OCI-LY1 (cell line): Measurements from ENCODE around the gene KLHL40.

Experiments used
- EZH2 ChIP-seq: fragments of 200-600 bp; sonication (generic), shearing (Covaris generic); IDR thresholded peaks from 2 replicates; pipeline ENCODE4 v1.8.0; 2017; ENCODE audit warnings: borderline replicate concordance, mixed run types, mild to moderate bottlenecking, antibody characterized with exemption, low read length, moderate library complexity, mixed read lengths
- TF ChIP-seq, protein P1 (sequence below): fragments of 200-600 bp; sonication (generic), shearing (Covaris generic); IDR thresholded peaks from 2 replicates; pipeline ENCODE4 v1.5.1; 2017; ENCODE audit warnings: mild to moderate bottlenecking, antibody characterized with exemption, low read length, moderate library complexity, mixed read lengths

GRCh38 chr3:42712688-42713372, 27.5 kb downstream of the KLHL40 start:
- TF ChIP-seq, protein P1, sequence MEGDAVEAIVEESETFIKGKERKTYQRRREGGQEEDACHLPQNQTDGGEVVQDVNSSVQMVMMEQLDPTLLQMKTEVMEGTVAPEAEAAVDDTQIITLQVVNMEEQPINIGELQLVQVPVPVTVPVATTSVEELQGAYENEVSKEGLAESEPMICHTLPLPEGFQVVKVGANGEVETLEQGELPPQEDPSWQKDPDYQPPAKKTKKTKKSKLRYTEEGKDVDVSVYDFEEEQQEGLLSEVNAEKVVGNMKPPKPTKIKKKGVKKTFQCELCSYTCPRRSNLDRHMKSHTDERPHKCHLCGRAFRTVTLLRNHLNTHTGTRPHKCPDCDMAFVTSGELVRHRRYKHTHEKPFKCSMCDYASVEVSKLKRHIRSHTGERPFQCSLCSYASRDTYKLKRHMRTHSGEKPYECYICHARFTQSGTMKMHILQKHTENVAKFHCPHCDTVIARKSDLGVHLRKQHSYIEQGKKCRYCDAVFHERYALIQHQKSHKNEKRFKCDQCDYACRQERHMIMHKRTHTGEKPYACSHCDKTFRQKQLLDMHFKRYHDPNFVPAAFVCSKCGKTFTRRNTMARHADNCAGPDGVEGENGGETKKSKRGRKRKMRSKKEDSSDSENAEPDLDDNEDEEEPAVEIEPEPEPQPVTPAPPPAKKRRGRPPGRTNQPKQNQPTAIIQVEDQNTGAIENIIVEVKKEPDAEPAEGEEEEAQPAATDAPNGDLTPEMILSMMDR = no peak
- no peak for TF ChIP-seq EZH2
